ENCODE data around the gene AATK.

DNA sequence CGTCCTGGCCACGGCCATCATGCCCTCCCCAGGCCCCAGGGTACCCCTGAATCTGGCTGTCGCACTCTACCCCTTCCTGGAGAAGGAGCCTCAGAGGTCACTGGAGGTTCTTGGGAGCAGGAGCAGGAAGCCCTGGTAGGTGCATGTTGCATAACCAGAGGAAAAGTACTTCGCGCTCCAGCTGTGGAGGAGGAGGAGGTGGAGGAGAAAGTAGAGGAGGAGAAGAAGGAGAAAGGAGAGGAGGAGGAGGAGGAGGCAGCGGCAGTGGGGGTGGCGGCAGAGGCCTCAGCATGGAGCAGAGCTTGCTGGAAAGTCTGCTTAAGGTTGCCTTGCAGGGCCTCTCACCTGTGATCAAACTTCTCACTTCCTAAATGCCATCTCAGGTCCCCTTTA, 69.3 kb downstream of the AATK start:
- TF ChIP-seq POLR2A (IDR thresholded peaks at IDR 0.05; ENCODE audit: low read depth, low read length) (no peak), POLR2AphosphoS5 (IDR thresholded peaks at IDR 0.05; ENCODE audit: low read depth, low read length) (no peak), TAF1 (IDR thresholded peaks at IDR 0.05; ENCODE audit: borderline replicate concordance, low read depth, low read length) (no peak)
